NT2/D1 (cell line): ENCODE data around the gene ZSCAN9.

ENCODE experiments used
- DNase-seq: peaks from one replicate; pipeline ENCODE4 v3.0.0-alpha.2; 2011; ENCODE audit warnings: low read depth, low spot score
- H3K27me3 ChIP-seq: 2 replicates; pipeline ENCODE4 v1.6.0; 2011; ENCODE audit warnings: mild to moderate bottlenecking; ENCODE audit not compliant: insufficient read length, insufficient read depth
- H3K36me3 ChIP-seq: 2 replicates; pipeline ENCODE4 v1.6.1; 2011; ENCODE audit warnings: mild to moderate bottlenecking, low read length, mixed read lengths; ENCODE audit not compliant: insufficient read depth, insufficient read length
- H3K4me1 ChIP-seq: 2 replicates; pipeline ENCODE4 v1.5.1; 2011; ENCODE audit not compliant: insufficient read depth, insufficient read length
- H3K4me3 ChIP-seq: 2 replicates; pipeline ENCODE4 v1.5.1; 2011; ENCODE audit warnings: low read depth; ENCODE audit not compliant: insufficient read length
- H3K9ac ChIP-seq: 2 replicates; pipeline ENCODE4 v1.6.0; 2011; ENCODE audit warnings: low read depth; ENCODE audit not compliant: insufficient read length
- H3K9me3 ChIP-seq: 2 replicates; pipeline ENCODE4 v1.5.1; 2011; ENCODE audit warnings: mild to moderate bottlenecking, low read length; ENCODE audit not compliant: insufficient read depth
- SUZ12 ChIP-seq: IDR thresholded peaks from 2 replicates; pipeline ENCODE4 v1.6.1; 2011; ENCODE audit not compliant: insufficient read length, insufficient read depth; ENCODE audit errors: extremely low read depth
- YY1 ChIP-seq: IDR thresholded peaks from 2 replicates; pipeline ENCODE4 v1.6.1; 2011; ENCODE audit not compliant: insufficient read length, insufficient read depth
- ZNF274 ChIP-seq: IDR thresholded peaks from 2 replicates; pipeline ENCODE4 v1.6.1; 2011; ENCODE audit warnings: mild to moderate bottlenecking, low read depth, low read length

ZSCAN9 gene

GRCh38 chr6:28232785-28233184 is 7.7 kb downstream of the ZSCAN9 start:
- no peak for DNase-seq
- no peak overlapping the region for H3K4me3 ChIP-seq
- no peak for TF ChIP-seq SUZ12
- no peak for TF ChIP-seq YY1
- no peak for TF ChIP-seq ZNF274
- H3K27me3 ChIP-seq, result no peaks in the 10 kb centered on the region
- no peak overlapping the region for H3K9ac ChIP-seq
- H3K9me3 ChIP-seq, result no peaks in the 10 kb centered on the region; the same call in 1 of the 2 replicates
- no peaks in the 10 kb centered on the region for H3K4me1 ChIP-seq
- H3K36me3 ChIP-seq, result peaks cover 55% of the 10 kb centered on the region

DNA sequence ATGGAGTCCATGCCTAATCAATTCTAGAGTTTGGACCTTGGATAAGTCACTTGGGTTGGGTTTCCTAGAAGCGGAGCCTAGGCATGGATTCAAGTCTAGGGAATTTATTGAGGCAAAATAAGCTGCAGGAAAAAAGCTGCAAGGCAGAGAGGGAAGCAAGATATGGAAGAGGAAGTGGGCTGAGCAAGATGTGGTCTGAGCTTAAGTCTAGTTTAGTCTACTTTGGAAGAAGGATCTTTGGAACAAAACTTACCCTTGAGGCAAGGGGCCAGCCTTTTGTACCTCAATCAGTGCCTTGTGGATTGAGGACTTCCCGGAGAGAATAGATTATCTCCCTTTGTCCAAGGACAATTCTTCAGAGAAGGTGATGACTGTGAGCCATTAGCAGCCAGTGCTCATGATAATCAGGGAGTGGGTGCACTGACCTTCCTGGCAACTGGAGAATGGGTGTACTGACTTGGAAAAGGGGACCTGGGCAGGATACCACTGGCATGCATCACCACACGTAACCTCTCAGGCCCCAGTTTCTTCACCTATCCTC is 10.9 kb downstream of the ZSCAN9 start:
- TF ChIP-seq YY1 (no peak), ZNF274 (no peak), SUZ12 (no peak)
- Histone ChIP-seq H3K9ac (no peak overlapping the region), H3K4me1 (no peaks in the 10 kb centered on the region), H3K27me3 (no peaks in the 10 kb centered on the region), H3K9me3 (no peaks in the 10 kb centered on the region; the same call in 1 of the 2 replicates), H3K4me3 (no peak overlapping the region), H3K36me3 (peaks cover 28% of the 10 kb centered on the region)
- DNase-seq, result no peak

GRCh38 chr6:28239636-28240035 is 14.6 kb downstream of the ZSCAN9 start:
- no peak for DNase-seq
- no peak overlapping the region for H3K9ac ChIP-seq
- no peak overlapping the region for H3K4me3 ChIP-seq
- TF ChIP-seq SUZ12 (no peak), ZNF274 (no peak), YY1 (no peak)
- H3K36me3 ChIP-seq, result peaks cover 13% of the 10 kb centered on the region
- no peaks in the 10 kb centered on the region for H3K27me3 ChIP-seq
- H3K4me1 ChIP-seq, result no peaks in the 10 kb centered on the region
- H3K9me3 ChIP-seq, result no peaks in the 10 kb centered on the region

DNA sequence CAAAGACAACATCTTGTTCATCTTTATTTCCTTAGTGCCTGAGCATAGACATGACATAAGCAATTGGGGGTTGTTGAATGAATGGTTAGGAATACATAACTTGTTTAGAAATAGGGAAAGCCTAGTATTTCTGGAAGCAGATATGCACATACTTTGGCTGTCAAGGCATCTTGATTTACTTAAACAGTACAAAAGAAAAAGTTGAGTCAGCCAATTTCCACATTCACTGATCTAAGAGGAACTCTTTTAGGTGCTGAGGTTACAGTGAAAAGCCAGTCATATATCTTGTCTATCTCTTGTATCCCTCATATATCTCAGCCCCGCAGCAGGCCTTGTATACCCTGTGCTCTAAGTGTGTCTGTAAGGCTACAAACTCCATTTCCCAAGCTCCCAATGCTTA is 15.4 kb downstream of the ZSCAN9 start:
- TF ChIP-seq ZNF274 (no peak), YY1 (no peak), SUZ12 (no peak)
- H3K9ac ChIP-seq, result no peak overlapping the region
- H3K36me3 ChIP-seq, result peaks cover 21% of the 10 kb centered on the region
- no peak overlapping the region for H3K4me3 ChIP-seq
- H3K4me1 ChIP-seq, result no peaks in the 10 kb centered on the region
- H3K9me3 ChIP-seq, result no peaks in the 10 kb centered on the region
- DNase-seq, result no peak
- no peaks in the 10 kb centered on the region for H3K27me3 ChIP-seq

DNA sequence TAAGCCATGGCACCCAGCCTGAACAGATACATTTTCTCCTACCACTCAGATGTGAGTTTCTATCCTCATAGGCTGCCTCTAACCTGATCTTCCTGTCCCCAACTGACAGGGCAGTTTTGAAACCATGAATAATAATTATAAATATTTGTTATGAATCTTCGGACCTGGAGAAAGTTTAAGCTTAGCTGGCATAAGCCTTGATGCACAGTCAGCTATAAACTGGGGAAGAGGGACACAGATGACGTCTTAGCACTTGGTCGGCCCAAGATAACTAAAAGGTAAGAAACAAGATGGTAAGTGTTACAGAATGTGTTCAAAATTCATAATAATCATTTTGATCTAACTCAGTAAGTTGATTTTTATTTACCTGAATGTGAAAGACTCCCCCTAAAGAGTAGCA is 18.9 kb downstream of the ZSCAN9 start:
- Histone ChIP-seq H3K36me3 (peaks cover 46% of the 10 kb centered on the region), H3K4me3 (no peak overlapping the region), H3K27me3 (no peaks in the 10 kb centered on the region), H3K9ac (no peak overlapping the region), H3K4me1 (no peaks in the 10 kb centered on the region), H3K9me3 (no peaks in the 10 kb centered on the region)
- TF ChIP-seq ZNF274 (no peak), YY1 (no peak), SUZ12 (no peak)
- no peak for DNase-seq

GRCh38 chr6:28245206-28245941 is 20.3 kb downstream of the ZSCAN9 start:
- DNase-seq, result no peak
- no peak overlapping the region for H3K9ac ChIP-seq
- no peaks in the 10 kb centered on the region for H3K9me3 ChIP-seq
- H3K4me3 ChIP-seq, result no peak overlapping the region
- no peaks in the 10 kb centered on the region for H3K4me1 ChIP-seq
- H3K36me3 ChIP-seq, result peaks cover 54% of the 10 kb centered on the region
- TF ChIP-seq YY1, result no peak
- no peak for TF ChIP-seq SUZ12
- TF ChIP-seq ZNF274, result no peak
- no peaks in the 10 kb centered on the region for H3K27me3 ChIP-seq

DNA sequence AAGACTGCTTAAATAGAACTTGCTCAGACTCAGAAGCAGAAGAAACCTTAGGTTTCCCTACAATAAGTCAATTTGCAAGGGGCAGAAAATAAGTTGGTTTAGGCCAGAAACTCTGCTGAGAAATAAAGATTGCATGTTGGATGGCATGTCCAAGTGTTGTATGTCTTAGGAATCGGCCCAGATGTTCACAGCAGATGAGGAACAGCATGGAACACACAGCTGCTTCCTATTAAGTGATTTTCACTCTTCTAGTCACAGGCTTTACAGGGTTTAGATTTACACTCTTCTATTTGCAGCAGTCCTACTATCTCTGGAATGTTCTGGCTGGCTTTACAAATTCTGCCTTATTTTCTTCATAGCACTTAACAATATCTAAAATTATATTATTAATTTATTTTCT is 23.8 kb downstream of the ZSCAN9 start:
- DNase-seq, result no peak
- no peaks in the 10 kb centered on the region for H3K9me3 ChIP-seq
- H3K9ac ChIP-seq, result no peak overlapping the region
- H3K27me3 ChIP-seq, result no peaks in the 10 kb centered on the region
- peaks cover 47% of the 10 kb centered on the region for H3K36me3 ChIP-seq
- no peaks in the 10 kb centered on the region for H3K4me1 ChIP-seq
- TF ChIP-seq ZNF274 (no peak), YY1 (no peak), SUZ12 (no peak)
- H3K4me3 ChIP-seq, result no peak overlapping the region
